ENCODE data around the gene TSSK2.

The TSSK2 gene

DNA sequence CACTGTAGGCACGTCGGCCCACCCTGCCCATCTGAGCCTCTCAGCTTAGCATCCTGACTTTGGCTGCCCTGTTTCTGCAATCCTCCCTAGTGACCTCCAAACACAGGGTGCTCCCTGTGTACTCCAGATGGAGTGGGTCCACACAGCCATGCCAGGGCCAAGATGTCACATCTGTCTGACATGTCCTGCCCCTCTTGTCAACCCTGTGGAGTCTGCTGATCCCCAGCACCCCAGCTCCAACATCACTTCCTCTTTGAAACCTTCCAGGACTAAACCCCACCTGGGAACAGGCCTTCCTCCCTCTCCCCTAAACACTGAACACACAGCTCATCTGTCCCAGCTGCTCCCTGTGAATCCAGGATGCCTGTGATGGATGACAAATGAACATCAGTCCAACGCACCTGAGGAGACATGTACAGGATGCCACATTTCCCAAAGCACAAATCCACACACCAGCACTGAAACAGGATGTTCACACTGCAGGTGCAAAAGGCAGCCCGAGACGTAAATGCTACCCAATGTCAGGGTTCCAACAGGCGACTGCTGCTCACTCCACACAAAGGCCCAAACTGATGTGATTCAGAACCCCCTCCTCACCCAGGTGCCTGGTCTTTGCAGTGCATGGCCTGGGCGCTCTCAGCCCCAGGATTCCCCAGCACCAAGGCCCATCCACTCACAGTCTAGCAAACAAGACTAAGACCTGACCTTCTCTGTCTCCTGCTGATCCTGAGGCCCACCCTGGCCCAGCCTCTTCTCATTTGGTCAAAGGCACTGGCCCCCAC, 2.0 kb upstream of the TSSK2 start:
- H3K36me3 ChIP-seq: peaks cover 36% of the 10 kb centered on the region
- no peaks in the 10 kb centered on the region for H3K9me3 ChIP-seq
- TF ChIP-seq Cebpa-rat (IDR thresholded peaks at IDR 0.05): no peak
- H3K9ac ChIP-seq: no peak overlapping the region
- no peaks in the 10 kb centered on the region for H3K27me3 ChIP-seq
- H3K27ac ChIP-seq: no peak overlapping the region
- H3K4me2 ChIP-seq: no peak overlapping the region
- no peak overlapping the region for H3K4me3 ChIP-seq
- H4K20me1 ChIP-seq: 0 out of 2 replicates have a peak, but pooled peaks cover 20% of the 10 kb centered on the region
- no peaks in the 10 kb centered on the region for H3K4me1 ChIP-seq

DNA sequence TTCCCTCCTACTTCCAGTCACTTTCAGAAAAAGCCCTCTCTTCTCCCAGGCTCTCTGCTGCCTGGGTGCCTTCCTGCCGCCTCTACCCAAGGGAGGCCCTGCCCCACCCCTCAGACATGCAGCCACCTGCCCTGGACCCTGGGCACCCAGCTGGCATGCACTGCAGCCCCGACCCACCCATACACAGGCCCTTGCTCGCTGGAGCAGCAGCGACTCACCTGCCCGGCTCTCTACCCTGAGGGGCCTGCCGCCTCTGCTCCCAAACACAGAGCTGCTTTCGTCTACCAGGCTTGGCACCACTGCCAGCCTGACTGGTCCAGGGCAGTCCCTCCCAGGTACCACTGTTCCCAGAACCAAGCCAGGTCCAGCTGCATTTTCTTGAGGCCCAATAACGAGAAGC, 1.2 kb upstream of the TSSK2 start:
- peaks cover 44% of the 10 kb centered on the region for H3K36me3 ChIP-seq
- H3K27me3 ChIP-seq: no peaks in the 10 kb centered on the region
- TF ChIP-seq Cebpa-rat (IDR thresholded peaks at IDR 0.05): no peak
- no peak overlapping the region for H3K27ac ChIP-seq
- no peak overlapping the region for H3K4me3 ChIP-seq
- no peak overlapping the region for H3K9ac ChIP-seq
- H3K4me1 ChIP-seq: no peaks in the 10 kb centered on the region
- peaks cover 27% of the 10 kb centered on the region; the same call in 1 of the 2 replicates for H4K20me1 ChIP-seq
- H3K9me3 ChIP-seq: no peaks in the 10 kb centered on the region
- H3K4me2 ChIP-seq: no peak overlapping the region

DNA sequence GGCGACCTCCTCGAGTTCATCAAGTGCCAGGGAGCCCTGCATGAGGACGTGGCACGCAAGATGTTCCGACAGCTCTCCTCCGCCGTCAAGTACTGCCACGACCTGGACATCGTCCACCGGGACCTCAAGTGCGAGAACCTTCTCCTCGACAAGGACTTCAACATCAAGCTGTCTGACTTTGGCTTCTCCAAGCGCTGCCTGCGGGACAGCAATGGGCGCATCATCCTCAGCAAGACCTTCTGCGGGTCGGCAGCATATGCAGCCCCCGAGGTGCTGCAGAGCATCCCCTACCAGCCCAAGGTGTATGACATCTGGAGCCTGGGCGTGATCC, 542 bp downstream of the TSSK2 start:
- TF ChIP-seq Cebpa-rat (IDR thresholded peaks at IDR 0.05): no peak
- no peaks in the 10 kb centered on the region for H3K27me3 ChIP-seq
- no peak overlapping the region for H3K4me2 ChIP-seq
- peaks cover 31% of the 10 kb centered on the region; the same call in 1 of the 2 replicates for H4K20me1 ChIP-seq
- H3K9ac ChIP-seq: no peak overlapping the region
- peaks cover 61% of the 10 kb centered on the region for H3K36me3 ChIP-seq
- H3K27ac ChIP-seq: no peak overlapping the region
- H3K4me1 ChIP-seq: no peaks in the 10 kb centered on the region
- H3K9me3 ChIP-seq: no peaks in the 10 kb centered on the region
- no peak overlapping the region for H3K4me3 ChIP-seq

DNA sequence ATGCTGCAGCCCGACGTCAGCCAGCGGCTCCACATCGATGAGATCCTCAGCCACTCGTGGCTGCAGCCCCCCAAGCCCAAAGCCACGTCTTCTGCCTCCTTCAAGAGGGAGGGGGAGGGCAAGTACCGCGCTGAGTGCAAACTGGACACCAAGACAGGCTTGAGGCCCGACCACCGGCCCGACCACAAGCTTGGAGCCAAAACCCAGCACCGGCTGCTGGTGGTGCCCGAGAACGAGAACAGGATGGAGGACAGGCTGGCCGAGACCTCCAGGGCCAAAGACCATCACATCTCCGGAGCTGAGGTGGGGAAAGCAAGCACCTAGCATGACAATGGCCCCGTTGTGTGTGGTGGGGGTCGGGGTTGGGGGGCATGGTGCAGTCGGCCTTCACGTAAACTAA, 1.0 kb downstream of the TSSK2 start:
- Histone ChIP-seq H3K9me3 (no peaks in the 10 kb centered on the region), H3K27ac (no peak overlapping the region), H3K4me2 (no peak overlapping the region), H3K36me3 (peaks cover 66% of the 10 kb centered on the region), H3K4me3 (no peak overlapping the region), H3K4me1 (no peaks in the 10 kb centered on the region), H3K27me3 (no peaks in the 10 kb centered on the region), H4K20me1 (peaks cover 34% of the 10 kb centered on the region; the same call in 1 of the 2 replicates), H3K9ac (no peak overlapping the region)
- TF ChIP-seq Cebpa-rat (IDR thresholded peaks at IDR 0.05): no peak

DNA sequence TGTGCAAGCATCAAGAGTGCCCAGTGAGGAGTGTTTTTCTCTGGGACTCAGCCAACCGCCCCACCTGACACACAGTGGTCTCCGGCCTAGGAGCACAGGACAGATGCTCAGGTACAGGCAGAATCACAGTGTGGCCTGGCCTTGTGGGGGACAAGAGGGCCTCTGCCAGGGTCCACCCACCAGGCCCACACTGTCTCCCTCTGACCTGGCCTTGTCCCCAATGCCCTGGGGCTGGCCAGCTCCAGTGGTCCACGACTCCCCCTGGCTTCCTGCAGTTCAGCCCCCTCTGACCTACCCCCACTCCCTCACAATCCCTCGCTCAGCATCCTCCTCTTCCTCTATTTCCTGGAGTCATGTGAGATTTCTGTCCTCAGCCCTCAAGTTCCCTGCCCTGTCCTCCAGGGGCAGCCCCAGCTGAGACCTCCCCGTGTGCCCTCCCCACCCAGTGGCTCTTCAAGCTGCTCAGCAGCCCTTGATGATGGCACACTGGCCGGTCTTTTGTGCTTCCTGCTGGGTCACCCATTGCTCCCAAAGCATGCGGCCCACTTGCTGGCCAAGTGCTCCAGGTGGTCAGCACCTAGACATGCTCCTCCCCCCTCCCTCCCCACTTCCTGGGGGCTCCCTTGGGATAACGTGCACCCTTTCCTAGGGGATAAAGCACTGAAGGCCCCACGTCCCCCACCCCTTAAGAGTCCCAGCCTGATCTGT, 1.7 kb downstream of the TSSK2 start:
- Histone ChIP-seq H3K27me3 (no peaks in the 10 kb centered on the region), H3K27ac (no peak overlapping the region), H3K9me3 (no peaks in the 10 kb centered on the region), H3K9ac (no peak overlapping the region), H3K36me3 (peaks cover 73% of the 10 kb centered on the region), H3K4me3 (no peak overlapping the region), H4K20me1 (peaks cover 41% of the 10 kb centered on the region; the same call in 1 of the 2 replicates), H3K4me1 (no peaks in the 10 kb centered on the region), H3K4me2 (no peak overlapping the region)
- TF ChIP-seq Cebpa-rat (IDR thresholded peaks at IDR 0.05): no peak

DNA sequence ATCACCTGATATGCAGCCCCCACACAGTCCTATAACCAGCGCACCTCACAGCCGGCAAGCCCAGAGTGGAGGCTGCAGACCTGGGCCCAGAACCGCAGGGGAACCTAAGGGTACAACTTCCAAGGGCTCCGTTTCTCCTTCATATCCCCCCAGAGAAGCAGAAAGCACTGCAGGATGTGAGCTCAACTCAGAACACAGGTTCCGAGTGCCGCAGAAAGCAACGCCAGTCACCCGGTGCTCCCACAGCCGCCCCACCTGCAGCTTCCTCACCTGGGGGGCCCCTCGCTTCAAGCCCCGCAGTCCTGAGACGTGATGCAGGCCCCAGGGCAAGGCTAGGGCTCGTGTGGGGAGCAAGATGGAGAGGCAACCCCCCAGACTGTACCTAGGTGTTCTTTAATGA, 2.5 kb downstream of the TSSK2 start:
- no peak overlapping the region for H3K27ac ChIP-seq
- peaks cover 80% of the 10 kb centered on the region for H3K36me3 ChIP-seq
- no peak for TF ChIP-seq Cebpa-rat (IDR thresholded peaks at IDR 0.05)
- no peak overlapping the region for H3K4me3 ChIP-seq
- no peaks in the 10 kb centered on the region for H3K4me1 ChIP-seq
- H3K9ac ChIP-seq: no peak overlapping the region
- H3K4me2 ChIP-seq: no peak overlapping the region
- H3K27me3 ChIP-seq: no peaks in the 10 kb centered on the region
- no peaks in the 10 kb centered on the region for H3K9me3 ChIP-seq
- H4K20me1 ChIP-seq: peaks cover 43% of the 10 kb centered on the region; the same call in 1 of the 2 replicates

DNA sequence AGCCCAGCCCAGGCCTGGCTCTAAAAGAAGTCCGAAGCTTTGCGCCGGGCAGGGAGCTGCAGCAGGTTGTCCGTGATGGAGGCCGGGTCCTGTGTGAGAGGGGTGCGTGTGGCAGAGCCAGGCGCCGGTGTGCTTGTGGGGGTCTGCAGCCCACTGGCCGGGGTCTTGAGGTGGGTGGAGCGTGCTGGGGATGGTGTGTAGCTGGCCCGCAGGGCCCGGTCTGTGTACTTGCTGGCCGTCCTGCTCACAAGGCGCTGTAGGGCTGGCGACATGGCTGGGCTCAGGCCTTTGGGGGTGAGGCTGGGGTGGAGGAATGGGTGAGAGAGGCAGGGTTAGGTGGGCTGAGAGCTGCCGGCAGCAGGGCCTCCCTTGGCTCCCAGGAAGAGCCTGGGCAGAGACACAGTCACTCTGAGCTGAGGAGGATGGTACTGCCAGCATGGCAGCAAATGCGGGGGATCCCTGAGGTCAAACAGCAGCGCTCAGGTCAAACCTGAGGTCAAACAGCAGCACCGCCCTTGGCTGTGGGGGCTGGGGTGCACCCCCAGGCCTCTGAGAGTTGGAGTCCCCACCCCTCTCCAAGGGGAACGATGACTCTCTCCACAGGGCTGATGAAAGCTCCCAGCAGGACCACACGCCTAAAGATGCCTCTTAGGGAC, 3.2 kb downstream of the TSSK2 start:
- Histone ChIP-seq H3K9ac (no peak overlapping the region), H3K27me3 (no peaks in the 10 kb centered on the region), H4K20me1 (peaks cover 50% of the 10 kb centered on the region; the same call in 1 of the 2 replicates), H3K27ac (no peak overlapping the region), H3K4me1 (no peaks in the 10 kb centered on the region), H3K9me3 (no peaks in the 10 kb centered on the region), H3K36me3 (peaks cover 87% of the 10 kb centered on the region), H3K4me2 (no peak overlapping the region), H3K4me3 (no peak overlapping the region)
- no peak for TF ChIP-seq Cebpa-rat (IDR thresholded peaks at IDR 0.05)

DNA sequence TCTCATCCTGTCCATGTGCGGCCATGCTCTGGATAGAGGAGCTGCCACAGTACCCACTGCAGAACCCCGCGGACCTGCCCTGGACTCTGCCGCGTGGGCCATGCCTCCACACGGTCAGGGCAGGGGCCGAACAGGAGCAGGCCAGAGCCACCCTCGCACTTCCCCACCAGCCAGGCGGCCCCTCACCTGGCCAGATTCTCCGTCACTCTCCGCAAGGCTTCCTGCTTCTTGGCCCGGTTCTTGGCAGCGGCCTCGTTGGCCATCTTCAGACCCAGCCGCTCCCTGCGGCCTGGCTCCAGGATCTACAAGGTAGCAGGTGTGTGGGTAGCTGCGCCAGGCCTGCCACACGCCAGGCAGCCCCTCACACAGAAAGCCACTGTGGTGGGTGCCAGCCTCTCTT, 3.8 kb downstream of the TSSK2 start:
- H3K27ac ChIP-seq: no peak overlapping the region
- peaks cover 93% of the 10 kb centered on the region for H3K36me3 ChIP-seq
- H3K4me2 ChIP-seq: no peak overlapping the region
- H3K4me3 ChIP-seq: no peak overlapping the region
- no peaks in the 10 kb centered on the region for H3K9me3 ChIP-seq
- H4K20me1 ChIP-seq: peaks cover 56% of the 10 kb centered on the region; the same call in 1 of the 2 replicates
- no peaks in the 10 kb centered on the region for H3K4me1 ChIP-seq
- no peaks in the 10 kb centered on the region for H3K27me3 ChIP-seq
- TF ChIP-seq Cebpa-rat (IDR thresholded peaks at IDR 0.05): no peak
- no peak overlapping the region for H3K9ac ChIP-seq

DNA sequence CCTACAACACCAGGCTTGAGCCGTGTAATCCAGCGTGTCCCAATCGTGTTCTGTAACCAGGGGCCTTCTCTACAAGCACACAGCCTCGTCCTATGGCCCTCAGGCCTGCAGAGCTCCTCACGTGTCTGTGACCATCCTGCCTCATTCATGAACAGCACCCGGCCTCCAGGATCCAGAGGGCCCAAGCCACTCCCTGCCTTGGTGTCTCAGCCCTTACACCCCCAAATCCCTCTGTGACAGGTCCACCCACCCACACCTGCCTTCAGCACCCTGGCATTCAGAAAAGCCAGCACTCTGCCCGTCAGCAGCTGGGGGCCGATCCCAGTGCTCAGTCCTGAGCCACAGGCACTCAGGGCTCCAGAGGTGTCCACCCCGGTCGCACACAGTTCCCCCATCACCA, 5.8 kb downstream of the TSSK2 start:
- no peak overlapping the region for H3K9ac ChIP-seq
- no peak overlapping the region for H3K4me3 ChIP-seq
- no peaks in the 10 kb centered on the region for H3K27me3 ChIP-seq
- no peak overlapping the region for H3K4me2 ChIP-seq
- H3K9me3 ChIP-seq: no peaks in the 10 kb centered on the region
- no peaks in the 10 kb centered on the region for H3K4me1 ChIP-seq
- TF ChIP-seq Cebpa-rat (IDR thresholded peaks at IDR 0.05): no peak
- no peak overlapping the region for H3K27ac ChIP-seq
- H3K36me3 ChIP-seq: peaks cover 99% of the 10 kb centered on the region
- H4K20me1 ChIP-seq: peaks cover 57% of the 10 kb centered on the region

All from BLaER1 (cell line).